Esophagus muscularis mucosa (tissue), 4 donors: ENCODE results near the gene GPR17. TPM values are rescaled to one million over a fixed set of nuclear protein-coding genes. Genes with fewer than 3 reads are reported as not detected.

ENCODE experiments used
- DNase-seq: peaks from one replicate; pipeline ENCODE4 v3.0.0-alpha.2; 2017; ENCODE audit errors: extremely low spot score
- H3K27ac ChIP-seq, 4 donors: fragments of 200-600 bp; sonication (generic); replicated peaks in 1 of 4; 1 replicate in 3 of 4; 2 replicates in 1 of 4; pipeline ENCODE4 v1.5.1; 2016 to 2019; ENCODE audit warnings: mild to moderate bottlenecking in 1 of 4
- H3K27me3 ChIP-seq, 4 donors: fragments of 200-600 bp; sonication (generic); one replicate each; pipeline versions ENCODE4 v1.5.1 to v1.6.0; 2016 to 2019
- H3K36me3 ChIP-seq, 4 donors: fragments of 200-600 bp; sonication (generic); one replicate each; pipeline ENCODE4 v1.5.1; 2016 to 2019
- H3K4me1 ChIP-seq, 4 donors: fragments of 200-600 bp; sonication (generic); one replicate each; pipeline ENCODE4 v1.5.1; 2016 to 2019
- H3K4me3 ChIP-seq, 4 donors: fragments of 200-600 bp; sonication (generic); 1 replicate in 2 of 4; 2 replicates in 2 of 4; pipeline ENCODE4 v1.5.1; 2016 to 2019; ENCODE audit warnings: mild to moderate bottlenecking in 4 of 4, moderate library complexity in 1 of 4
- H3K9me3 ChIP-seq, 4 donors: fragments of 200-600 bp; sonication (generic); 1 replicate in 3 of 4; 2 replicates in 1 of 4; pipeline ENCODE4 v1.5.1; 2016 to 2019
- CTCF ChIP-seq, 3 experiments: fragments of 200-600 bp in 2 of 3; fragments of 450-650 bp in 1 of 3; sonication (generic) in 2 of 3; IDR thresholded peaks; one replicate each; pipeline ENCODE4 v1.5.1; 2017 to 2019; ENCODE audit warnings: antibody characterized with exemption in 3 of 3, mild to moderate bottlenecking in 2 of 3, moderate library complexity in 1 of 3
- EP300 ChIP-seq: sonication (generic); formaldehyde crosslinking; IDR thresholded peaks from one replicate; pipeline ENCODE4 v1.6.1; 2017; ENCODE audit warnings: antibody characterized with exemption
- POLR2A ChIP-seq: fragments of 450-650 bp; IDR thresholded peaks from one replicate; pipeline ENCODE4 v1.6.1; 2017; ENCODE audit warnings: antibody characterized with exemption, moderate library complexity, mild to moderate bottlenecking, low read depth
- POLR2AphosphoS5 ChIP-seq, 2 donors: sonication (generic); formaldehyde crosslinking; IDR thresholded peaks; one replicate each; pipeline ENCODE4 v1.6.1; 2017; ENCODE audit warnings: antibody characterized with exemption in 2 of 2
- WGBS: methylation state at CpG from one replicate; pipeline ENCODE4 v1.1.5; 2018; 5-methylcytosine and 5-hydroxymethylcytosine counted together
- intact Hi-C: fragments of 100-400 bp; cut with DNase I; formaldehyde crosslinking; loops from one replicate; pipeline ENCODE4 v1.15.1; 2023
- total RNA-seq, 4 donors: library from RNA; depleted of rRNA; stranded (reverse); fragments of >200 nt; gene quantifications; one replicate each; pipeline versions ENCODE4 v1.1.0 to v1.2.1, GENCODE V29; 2016

Gene GPR17
- total RNA-seq, 4 donors from 2014 or later = 0.40 TPM; not detected in 3

DNA sequence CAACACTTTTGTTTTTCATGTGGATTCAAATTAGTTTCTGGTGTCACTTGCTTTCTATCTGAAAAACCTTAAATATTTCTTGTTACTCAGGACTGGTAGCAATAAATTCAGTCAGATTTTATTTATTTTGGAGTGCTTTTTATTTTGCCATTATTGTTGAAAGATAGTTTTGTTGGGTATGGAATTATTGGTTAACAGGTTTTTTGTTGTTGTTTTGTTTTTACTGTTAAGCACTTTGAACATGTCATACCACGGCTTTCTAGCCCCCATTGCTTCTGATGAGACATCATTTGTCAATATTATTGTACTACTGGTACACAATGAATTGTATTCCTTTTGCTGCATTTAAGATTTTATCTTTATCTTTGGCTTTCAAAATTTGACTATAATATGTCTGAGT is 42.5 kb downstream of the GPR17 start:
- Histone ChIP-seq H3K27ac (no peak overlapping the region), H3K36me3 (no peaks in the 10 kb centered on the region), H3K27me3 (no peaks in the 10 kb centered on the region), H3K9me3 (no peaks in the 10 kb centered on the region), H3K4me3 (no peak overlapping the region), H3K4me1 (peaks cover 0 to 31% (median 22%) of the 10 kb centered on the region in 4 donors)
- TF ChIP-seq POLR2AphosphoS5 (IDR thresholded peaks at IDR 0.05) (no peak), EP300 (no peak), POLR2A (no peak), CTCF (IDR thresholded peaks at IDR 0.05) (no peak)
- no peak for DNase-seq
- intact Hi-C loops = no loop called here
- 84% methylated on average over 1 of the region's 1 CpG for WGBS

DNA sequence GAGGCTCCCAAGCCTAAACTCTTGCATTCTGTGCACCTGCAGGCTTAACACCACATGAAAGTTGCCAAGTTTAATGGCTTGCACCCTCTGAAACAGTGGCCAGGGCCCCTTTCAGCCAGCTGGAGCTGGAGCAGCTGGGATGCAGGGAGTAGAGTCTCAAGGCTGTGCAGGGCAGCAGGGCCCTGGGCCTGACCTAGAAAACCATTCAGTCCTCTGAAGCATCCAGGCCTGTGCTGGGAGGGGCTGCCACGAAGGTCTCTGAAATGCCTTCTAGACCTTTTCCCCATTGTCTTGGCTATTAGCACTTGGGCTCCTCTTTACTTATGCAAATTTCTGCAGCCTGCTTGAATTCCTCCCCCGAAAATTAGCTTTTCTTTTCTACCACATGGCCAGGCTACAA is 44.7 kb downstream of the GPR17 start:
- no peaks in the 10 kb centered on the region for H3K27me3 ChIP-seq
- no peak overlapping the region for H3K4me3 ChIP-seq
- intact Hi-C loops = loop anchor here (5.0 kb wide), 1 partner anchor 38 kb away; no protein-coding TSS in a partner anchor
- DNase-seq = no peak
- 82% methylated on average over 2 of the region's 2 CpGs for WGBS
- no peak overlapping the region for H3K27ac ChIP-seq
- H3K36me3 ChIP-seq = no peaks in the 10 kb centered on the region
- TF ChIP-seq EP300 (no peak), CTCF (IDR thresholded peaks at IDR 0.05) (no peak), POLR2A (no peak), POLR2AphosphoS5 (IDR thresholded peaks at IDR 0.05) (no peak)
- no peaks in the 10 kb centered on the region for H3K9me3 ChIP-seq
- H3K4me1 ChIP-seq = peaks cover 6 to 19% (median 13%) of the 10 kb centered on the region in 4 donors

DNA sequence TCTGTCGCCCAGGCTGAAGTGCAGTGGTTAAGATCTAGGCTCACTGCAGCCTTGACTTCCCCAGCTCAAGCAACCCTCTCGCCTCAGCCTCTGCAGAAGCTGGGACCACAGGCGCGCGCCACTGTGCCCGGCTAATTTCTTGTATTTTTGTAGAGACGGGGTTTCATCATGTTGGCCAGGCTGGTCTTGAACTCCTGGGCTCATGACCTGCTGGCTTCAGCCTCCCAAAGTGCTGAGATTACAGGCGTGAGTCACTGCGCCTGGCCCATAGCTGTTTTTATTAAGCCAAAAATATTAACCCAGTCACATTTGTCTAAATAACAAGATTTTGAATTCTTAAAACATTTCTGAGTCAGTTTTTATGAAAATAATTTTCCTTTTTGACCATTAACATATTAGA is 49.0 kb downstream of the GPR17 start:
- Histone ChIP-seq H3K4me3 (peak overlapping the region; percentile 44 to 60 (median 54)), H3K27me3 (no peaks in the 10 kb centered on the region), H3K9me3 (no peaks in the 10 kb centered on the region), H3K27ac (peak overlapping the region in 3 of 4 donors; percentile 53 to 65 (median 62)), H3K4me1 (peaks cover 6 to 14% (median 10%) of the 10 kb centered on the region in 4 donors), H3K36me3 (no peaks in the 10 kb centered on the region)
- intact Hi-C loops = loop anchor here (5.0 kb wide), 3 partner anchors 43 to 188 kb away; no protein-coding TSS in a partner anchor
- no peak for TF ChIP-seq POLR2AphosphoS5 (IDR thresholded peaks at IDR 0.05)
- no peak for TF ChIP-seq CTCF (IDR thresholded peaks at IDR 0.05)
- no peak for TF ChIP-seq EP300
- TF ChIP-seq POLR2A = no peak
- DNase-seq = no peak
- WGBS = 83% methylated on average over 9 of the region's 9 CpGs

- Histone ChIP-seq H3K36me3 (no peaks in the 10 kb centered on the region), H3K27me3 (no peaks in the 10 kb centered on the region), H3K4me3 (peak overlapping the region; percentile 44 to 60 (median 54)), H3K27ac (peak overlapping the region; percentile 20 to 65 (median 58)), H3K9me3 (no peaks in the 10 kb centered on the region), H3K4me1 (peaks cover 11 to 19% (median 16%) of the 10 kb centered on the region in 4 donors)
- intact Hi-C loops = loop anchor here (5.0 kb wide), 2 partner anchors 103 to 188 kb away; no protein-coding TSS in a partner anchor
- WGBS = 40% methylated on average over 40 of the region's 52 CpGs
- TF ChIP-seq EP300 (no peak), CTCF (IDR thresholded peaks at IDR 0.05) (peak; percentile 77 to 81 (median 77)), POLR2A (no peak), POLR2AphosphoS5 (IDR thresholded peaks at IDR 0.05) (peak; percentile 35 to 65)
- DNase-seq = no peak
These were observed 49.8 kb downstream of the GPR17 start for GRCh38 chr2:127695491-127696472.
